ENCODE data around the gene GPHN.

Gene GPHN

GRCh38 chr14:67167420-67168109 lies 659.6 kb downstream of the GPHN start:
- peak; percentile 19 for DNase-seq (ENCODE audit: low read depth)
- no peak overlapping the region for H3K4me3 ChIP-seq (ENCODE audit: low read length)
- TF ChIP-seq CTCF (conservative IDR thresholded peaks at IDR 0.05; ENCODE audit: low read depth, low read length): no peak

GRCh38 chr14:67168110-67168441 lies 660.1 kb downstream of the GPHN start:
- no peak for TF ChIP-seq CTCF (conservative IDR thresholded peaks at IDR 0.05; ENCODE audit: low read depth, low read length)
- H3K4me3 ChIP-seq (ENCODE audit: low read length): no peak overlapping the region
- no peak for DNase-seq (ENCODE audit: low read depth)

GRCh38 chr14:67170660-67171059 lies 662.7 kb downstream of the GPHN start:
- no peak for TF ChIP-seq CTCF (conservative IDR thresholded peaks at IDR 0.05; ENCODE audit: low read depth, low read length)
- no peak for DNase-seq (ENCODE audit: low read depth)
- no peak overlapping the region for H3K4me3 ChIP-seq (ENCODE audit: low read length)

GRCh38 chr14:67172056-67172455 lies 664.1 kb downstream of the GPHN start:
- no peak overlapping the region for H3K4me3 ChIP-seq (ENCODE audit: low read length)
- no peak for DNase-seq (ENCODE audit: low read depth)
- TF ChIP-seq CTCF (conservative IDR thresholded peaks at IDR 0.05; ENCODE audit: low read depth, low read length): no peak

- no peak overlapping the region for H3K4me3 ChIP-seq (ENCODE audit: low read length)
- no peak for DNase-seq (ENCODE audit: low read depth)
- TF ChIP-seq CTCF (conservative IDR thresholded peaks at IDR 0.05; ENCODE audit: low read depth, low read length): no peak
These were observed 664.6 kb downstream of the GPHN start for GRCh38 chr14:67172520-67172919.

GRCh38 chr14:67173719-67174118 lies 665.8 kb downstream of the GPHN start:
- DNase-seq (ENCODE audit: low read depth): no peak
- no peak overlapping the region for H3K4me3 ChIP-seq (ENCODE audit: low read length)
- TF ChIP-seq CTCF (conservative IDR thresholded peaks at IDR 0.05; ENCODE audit: low read depth, low read length): no peak

GRCh38 chr14:67186172-67186768 lies 678.3 kb downstream of the GPHN start:
- no peak for TF ChIP-seq CTCF (conservative IDR thresholded peaks at IDR 0.05; ENCODE audit: low read depth, low read length)
- no peak overlapping the region for H3K4me3 ChIP-seq (ENCODE audit: low read length)
- DNase-seq (ENCODE audit: low read depth): no peak

All from retinal pigment epithelial cell (primary cell).